ENCODE results near the gene MYL5.

- no peak for TF ChIP-seq POLR2AphosphoS5 (IDR thresholded peaks at IDR 0.05; ENCODE audit: borderline replicate concordance, low read depth, low read length)
- no peak for TF ChIP-seq EZH2 (IDR thresholded peaks at IDR 0.05)
- no peak for TF ChIP-seq FOXP2 (optimal IDR thresholded peaks at IDR 0.05; ENCODE audit: control extremely low read depth, extremely low read length, insufficient read depth)
Measured at GRCh38 chr4:629915-630641, 44.3 kb upstream of the MYL5 start.

All from SK-N-MC (cell line).